CD8-positive, alpha-beta memory T cell (primary cell): Measurements from ENCODE around the gene TMEM271. TPM values are rescaled to one million over a fixed set of nuclear protein-coding genes. Genes with fewer than 3 reads are reported as not detected.

Experiments used
- CTCF ChIA-PET: fragments of 350-600 bp; sonication (Branson Sonifier 250); formaldehyde crosslinking; loops from one replicate; lab custom pipeline; 2021; ENCODE audit warnings: antibody characterized with exemption; lab: Charles Lee
- POLR2A ChIA-PET: fragments of 350-600 bp; sonication (Branson Sonifier 250); formaldehyde crosslinking; loops from one replicate; lab custom pipeline; 2021; ENCODE audit warnings: antibody characterized with exemption; lab: Charles Lee
- DNase-seq, 5 donors: peaks; one replicate each; pipeline versions ENCODE4 v3.0.0 to v3.0.0-alpha.2; 2020 to 2022; ENCODE audit warnings: mixed read lengths in 1 of 5
- H3K27ac ChIP-seq: one replicate; pipeline ENCODE4 v1.7.0; 2013; ENCODE audit warnings: low read depth, mild to moderate bottlenecking, low read length, moderate library complexity
- H3K27me3 ChIP-seq: 2 replicates; pipeline ENCODE4 v1.7.0; 2013; ENCODE audit warnings: low read length, mild to moderate bottlenecking; ENCODE audit not compliant: insufficient read depth, poor library complexity, severe bottlenecking
- H3K36me3 ChIP-seq: 2 replicates; pipeline ENCODE4 v1.7.0; 2013; ENCODE audit warnings: mild to moderate bottlenecking, low read length, moderate library complexity; ENCODE audit not compliant: insufficient read depth
- H3K4me1 ChIP-seq: 2 replicates; pipeline ENCODE4 v1.7.0; 2013; ENCODE audit warnings: mild to moderate bottlenecking, low read length, moderate library complexity; ENCODE audit not compliant: insufficient read depth
- H3K4me3 ChIP-seq: 2 replicates; pipeline ENCODE4 v1.7.0; 2013; ENCODE audit warnings: mild to moderate bottlenecking, low read length
- H3K9me3 ChIP-seq: 2 replicates; pipeline ENCODE4 v1.7.0; 2013; ENCODE audit warnings: mild to moderate bottlenecking, low read length
- H3K27ac Mint-ChIP-seq, 8 donors: one replicate each; pipeline ENCODE4 v1.8.0; 2020 to 2021; ENCODE audit warnings: mixed read lengths in 8 of 8, mild to moderate bottlenecking in 6 of 8, inconsistent platforms in 3 of 8, moderate library complexity in 3 of 8
- H3K27me3 Mint-ChIP-seq, 2 donors: one replicate each; pipeline ENCODE4 v1.8.0; 2020 to 2021; ENCODE audit warnings: mixed read lengths in 2 of 2, mild to moderate bottlenecking in 1 of 2, moderate library complexity in 1 of 2
- H3K36me3 Mint-ChIP-seq, 3 donors: one replicate each; pipeline ENCODE4 v1.8.0; 2020 to 2021; ENCODE audit warnings: mixed read lengths in 3 of 3, inconsistent platforms in 1 of 3, mild to moderate bottlenecking in 1 of 3
- H3K4me1 Mint-ChIP-seq, 3 donors: one replicate each; pipeline ENCODE4 v1.8.0; 2020 to 2021; ENCODE audit warnings: mixed read lengths in 3 of 3, inconsistent platforms in 1 of 3, mild to moderate bottlenecking in 1 of 3
- H3K4me3 Mint-ChIP-seq, 7 donors: one replicate each; pipeline ENCODE4 v1.8.0; 2020 to 2021; ENCODE audit warnings: mixed read lengths in 7 of 7, mild to moderate bottlenecking in 6 of 7, moderate library complexity in 4 of 7, inconsistent platforms in 2 of 7
- H3K9me3 Mint-ChIP-seq, 5 donors: one replicate each; pipeline ENCODE4 v1.8.0; 2020 to 2022; ENCODE audit warnings: mixed read lengths in 5 of 5, mild to moderate bottlenecking in 3 of 5, moderate library complexity in 2 of 5, inconsistent platforms in 1 of 5
- polyA plus RNA-seq: library from polyadenylated mRNA; unstranded; fragments of 300-500 nt; fragmentation: Illumina TruSeq; gene quantifications from one replicate; pipeline ENCODE4 v1.2.3, GENCODE V29; 2021
- total RNA-seq, 2 experiments: library from RNA; stranded (reverse); gene quantifications; one replicate each; pipeline ENCODE4 v1.2.3, GENCODE V29; 2021

TMEM271 gene
- total and polyA plus RNA-seq, 3 experiments from 2014 or later, result not detected

GRCh38 chr4:573122-573892 is 2.8 kb downstream of the TMEM271 start:
- Mint-ChIP-seq H3K27me3 (peaks cover 43 to 64% of the 10 kb centered on the region in 2 donors), H3K27ac (no peak overlapping the region), H3K36me3 (no peaks in the 10 kb centered on the region), H3K4me3 (no peak overlapping the region), H3K9me3 (peaks cover 0 to 6% (median 3%) of the 10 kb centered on the region in 5 donors), H3K4me1 (peaks cover 8 to 18% (median 10%) of the 10 kb centered on the region in 3 donors)
- POLR2A ChIA-PET, result no interaction called here
- no peak overlapping the region for H3K27ac ChIP-seq
- no peaks in the 10 kb centered on the region for H3K4me1 ChIP-seq
- peaks cover 4% of the 10 kb centered on the region for H3K27me3 ChIP-seq
- H3K4me3 ChIP-seq, result no peak overlapping the region
- no peak for DNase-seq
- no peaks in the 10 kb centered on the region for H3K36me3 ChIP-seq
- CTCF ChIA-PET, result no interaction called here
- H3K9me3 ChIP-seq, result no peaks in the 10 kb centered on the region

- H3K27me3 Mint-ChIP-seq, result peaks cover 38 to 63% of the 10 kb centered on the region in 2 donors
Measured at GRCh38 chr4:572594-572993, 3.5 kb downstream of the TMEM271 start.

GRCh38 chr4:571838-572572 is 4.1 kb downstream of the TMEM271 start:
- H3K9me3 Mint-ChIP-seq, result peaks cover 0 to 6% (median 3%) of the 10 kb centered on the region in 5 donors
- no peaks in the 10 kb centered on the region for H3K36me3 Mint-ChIP-seq
- no peaks in the 10 kb centered on the region for H3K9me3 ChIP-seq
- no peaks in the 10 kb centered on the region for H3K27me3 ChIP-seq
- H3K4me3 Mint-ChIP-seq, result peak overlapping the region in 2 of 7 donors; percentile 4 to 61
- no peak overlapping the region for H3K27ac ChIP-seq
- H3K27me3 Mint-ChIP-seq, result peaks cover 35 to 62% of the 10 kb centered on the region in 2 donors
- H3K27ac Mint-ChIP-seq, result no peak overlapping the region
- no peak for DNase-seq
- H3K4me3 ChIP-seq, result no peak overlapping the region
- ChIA-PET POLR2A (no interaction called here), CTCF (no interaction called here)
- no peaks in the 10 kb centered on the region for H3K4me1 ChIP-seq
- peaks cover 3 to 9% (median 3%) of the 10 kb centered on the region in 3 donors for H3K4me1 Mint-ChIP-seq
- no peaks in the 10 kb centered on the region for H3K36me3 ChIP-seq

More at GRCh38 chr4:572594-572993, 3.5 kb downstream of the TMEM271 start:
- no peak for DNase-seq
- CTCF ChIA-PET, result no interaction called here
- Mint-ChIP-seq H3K4me3 (peak overlapping the region in 1 of 7 donors; percentile 44), H3K9me3 (peaks cover 0 to 6% (median 3%) of the 10 kb centered on the region in 5 donors), H3K4me1 (peaks cover 5 to 13% (median 6%) of the 10 kb centered on the region in 3 donors), H3K27ac (no peak overlapping the region), H3K36me3 (no peaks in the 10 kb centered on the region)
- Histone ChIP-seq H3K4me3 (no peak overlapping the region), H3K4me1 (no peaks in the 10 kb centered on the region), H3K36me3 (no peaks in the 10 kb centered on the region), H3K27ac (no peak overlapping the region), H3K27me3 (no peaks in the 10 kb centered on the region), H3K9me3 (no peaks in the 10 kb centered on the region)
- POLR2A ChIA-PET, result no interaction called here

- Histone ChIP-seq H3K27me3 (no peaks in the 10 kb centered on the region), H3K4me3 (no peak overlapping the region), H3K9me3 (no peaks in the 10 kb centered on the region), H3K36me3 (no peaks in the 10 kb centered on the region), H3K27ac (no peak overlapping the region), H3K4me1 (no peaks in the 10 kb centered on the region)
- Mint-ChIP-seq H3K36me3 (no peaks in the 10 kb centered on the region), H3K4me1 (peaks cover 0 to 7% (median 2%) of the 10 kb centered on the region in 3 donors), H3K4me3 (no peak overlapping the region), H3K27me3 (peaks cover 34 to 60% of the 10 kb centered on the region in 2 donors), H3K9me3 (peaks cover 0 to 11% (median 2%) of the 10 kb centered on the region in 5 donors), H3K27ac (no peak overlapping the region)
- CTCF ChIA-PET, result no interaction called here
- POLR2A ChIA-PET, result no interaction called here
- no peak for DNase-seq
Measured at GRCh38 chr4:570754-571153, 5.3 kb downstream of the TMEM271 start.

- no peak overlapping the region for H3K27ac ChIP-seq
- no peak for DNase-seq
- Mint-ChIP-seq H3K27me3 (peaks cover 36 to 60% of the 10 kb centered on the region in 2 donors), H3K36me3 (no peaks in the 10 kb centered on the region), H3K9me3 (peaks cover 0 to 15% (median 4%) of the 10 kb centered on the region in 5 donors), H3K4me1 (peaks cover 0 to 7% (median 2%) of the 10 kb centered on the region in 3 donors), H3K4me3 (no peak overlapping the region), H3K27ac (no peak overlapping the region)
- no peaks in the 10 kb centered on the region for H3K36me3 ChIP-seq
- no peaks in the 10 kb centered on the region for H3K27me3 ChIP-seq
- H3K4me1 ChIP-seq, result no peaks in the 10 kb centered on the region
- CTCF ChIA-PET, result no interaction called here
- POLR2A ChIA-PET, result no interaction called here
- no peaks in the 10 kb centered on the region for H3K9me3 ChIP-seq
- H3K4me3 ChIP-seq, result no peak overlapping the region
Measured at GRCh38 chr4:569958-570667, 6.0 kb downstream of the TMEM271 start.

GRCh38 chr4:568962-569361 is 7.1 kb downstream of the TMEM271 start:
- no peaks in the 10 kb centered on the region for H3K27me3 ChIP-seq
- CTCF ChIA-PET, result no interaction called here

GRCh38 chr4:568351-568652 is 7.8 kb downstream of the TMEM271 start:
- no peaks in the 10 kb centered on the region for H3K4me1 ChIP-seq
- ChIA-PET POLR2A (no interaction called here), CTCF (no interaction called here)
- no peaks in the 10 kb centered on the region for H3K36me3 ChIP-seq
- H3K27me3 ChIP-seq, result no peaks in the 10 kb centered on the region
- Mint-ChIP-seq H3K4me1 (no peaks in the 10 kb centered on the region), H3K27me3 (peaks cover 23 to 47% of the 10 kb centered on the region in 2 donors), H3K9me3 (peaks cover 0 to 13% (median 4%) of the 10 kb centered on the region in 5 donors), H3K4me3 (no peak overlapping the region), H3K36me3 (no peaks in the 10 kb centered on the region), H3K27ac (peak overlapping the region in 1 of 8 donors; percentile 50)
- no peak overlapping the region for H3K4me3 ChIP-seq
- DNase-seq, result no peak
- H3K27ac ChIP-seq, result no peak overlapping the region
- H3K9me3 ChIP-seq, result no peaks in the 10 kb centered on the region

More at GRCh38 chr4:568962-569361, 7.1 kb downstream of the TMEM271 start:
- Histone ChIP-seq H3K27ac (no peak overlapping the region), H3K9me3 (no peaks in the 10 kb centered on the region), H3K4me3 (no peak overlapping the region), H3K4me1 (no peaks in the 10 kb centered on the region), H3K36me3 (no peaks in the 10 kb centered on the region)
- DNase-seq, result no peak
- POLR2A ChIA-PET, result no interaction called here
- Mint-ChIP-seq H3K36me3 (no peaks in the 10 kb centered on the region), H3K4me3 (no peak overlapping the region), H3K9me3 (peaks cover 0 to 13% (median 4%) of the 10 kb centered on the region in 5 donors), H3K4me1 (peaks cover 0 to 2% (median 0%) of the 10 kb centered on the region in 3 donors), H3K27me3 (peaks cover 30 to 54% of the 10 kb centered on the region in 2 donors), H3K27ac (no peak overlapping the region)
